ENCODE results near the gene HDAC10. TPM values are rescaled to one million over a fixed set of nuclear protein-coding genes. Genes with fewer than 3 reads are reported as not detected.

The HDAC10 gene
- total RNA-seq, 1 experiment from 2014 or later: 45.0 TPM

DNA sequence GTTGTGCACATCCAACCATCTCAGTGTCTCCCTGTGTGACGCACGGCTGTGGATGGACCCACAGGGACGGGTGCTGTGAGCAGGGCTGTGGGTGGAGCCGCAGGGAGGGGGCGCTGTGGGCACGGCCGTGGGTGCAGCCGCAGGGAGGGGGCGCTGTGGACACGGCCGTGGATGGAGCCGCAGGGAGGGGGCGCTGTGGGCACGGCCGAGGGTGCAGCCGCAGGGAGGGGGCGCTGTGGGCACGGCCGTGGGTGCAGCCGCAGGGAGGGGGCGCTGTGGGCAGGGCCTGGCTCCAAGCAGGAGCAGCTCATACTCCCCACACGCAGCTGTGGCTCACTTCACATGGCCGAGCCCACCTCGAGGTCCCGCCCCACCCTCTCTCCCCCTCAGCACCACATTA is 25.1 kb upstream of the HDAC10 start:
- peaks cover 37 to 62% (median 56%) of the 10 kb centered on the region in 3 experiments for H3K36me3 Mint-ChIP-seq (ENCODE audit: insufficient read depth in 1 of 3, low read depth in 3 of 3)
- H3K4me3 Mint-ChIP-seq: no peak overlapping the region
- H3K27ac Mint-ChIP-seq: no peak overlapping the region
- Histone ChIP-seq H4K5ac (ENCODE audit: insufficient read length, low read depth, low read length) (no peak overlapping the region), H3K4me2 (ENCODE audit: insufficient read depth, insufficient read length, low read length) (no peak overlapping the region), H2BK120ac (ENCODE audit: low read depth, low read length, poor library complexity, severe bottlenecking) (no peak overlapping the region), H3K27me3 (ENCODE audit: insufficient read depth, low read length) (no peaks in the 10 kb centered on the region; the same call in 1 of the 2 replicates), H2BK12ac (ENCODE audit: insufficient read length, low read depth, low read length) (no peak overlapping the region), H3K18ac (ENCODE audit: insufficient read length, low read depth, low read length) (no peak overlapping the region), H3K9ac (ENCODE audit: extremely low read depth, insufficient read length, low read length) (no peak overlapping the region), H2BK5ac (ENCODE audit: insufficient read length, low read length) (no peak overlapping the region), H3T11ph (ENCODE audit: low read length) (no peak overlapping the region), H3K56ac (ENCODE audit: insufficient read length, low read depth, low read length) (no peak overlapping the region), H3K23ac (ENCODE audit: insufficient read length, low read depth, low read length) (no peak overlapping the region), H3K4me1 (ENCODE audit: insufficient read depth, low read length) (no peaks in the 10 kb centered on the region), H4K8ac (replicated peaks; ENCODE audit: insufficient read length, low read depth, low read length) (no peak overlapping the region), H4K20me1 (ENCODE audit: control insufficient read depth, insufficient read depth, insufficient read length) (no peaks in the 10 kb centered on the region), H2BK20ac (ENCODE audit: low read depth, low read length, poor library complexity, severe bottlenecking) (no peak overlapping the region), H4K91ac (ENCODE audit: insufficient read length, low read depth, low read length) (no peak overlapping the region), H3K79me1 (ENCODE audit: insufficient read depth, low read depth, low read length, poor library complexity, severe bottlenecking) (no peaks in the 10 kb centered on the region), H3K14ac (ENCODE audit: insufficient read depth, low read length) (no peak overlapping the region; the same call in 1 of the 2 replicates), H2BK15ac (ENCODE audit: low read depth, low read length) (no peak overlapping the region), H3K23me2 (ENCODE audit: insufficient read length, low read depth, low read length, poor library complexity, severe bottlenecking) (peaks cover 2% of the 10 kb centered on the region), H2AFZ (ENCODE audit: low read length) (no peak overlapping the region), H3K4ac (ENCODE audit: low read depth, low read length) (no peak overlapping the region), H3K79me2 (ENCODE audit: insufficient read depth, low read length) (no peaks in the 10 kb centered on the region), H2AK5ac (ENCODE audit: insufficient read length, low read length) (no peak overlapping the region), H3K27ac (ENCODE audit: insufficient read length, low read depth, low read length) (no peak overlapping the region), H3K9me3 (ENCODE audit: control insufficient read depth, low read depth, low read length) (no peaks in the 10 kb centered on the region)
- H3K9me3 Mint-ChIP-seq: peaks cover 8 to 13% of the 10 kb centered on the region in 2 experiments
- H3K4me1 Mint-ChIP-seq: peaks cover 2 to 7% of the 10 kb centered on the region in 2 experiments; a peak in 1 of 4 replicates
- peak; percentile 54 for DNase-seq
- peak; percentile 67 for TF ChIP-seq CTCF (conservative IDR thresholded peaks at IDR 0.05)
- WGBS (ENCODE audit: extremely low coverage, insufficient read length, low lambda C conversion rate): no CpG with 5 or more reads among the region's 25 CpGs
- peaks cover 12% of the 10 kb centered on the region for H3K27me3 Mint-ChIP-seq (ENCODE audit: low read depth)

Data from H9 (cell line).